Testis (tissue), 3 donors: ENCODE measurements around the gene SIGLECL1. TPM values are rescaled to one million over a fixed set of nuclear protein-coding genes. Genes with fewer than 3 reads are reported as not detected.

Experiments used
- DNase-seq: peaks from one replicate; pipeline ENCODE4 v3.0.0-alpha.2; 2019
- H3K27ac ChIP-seq, 2 donors: fragments of 200-600 bp; sonication (generic); one replicate each; pipeline ENCODE4 v1.5.1; 2019
- H3K27me3 ChIP-seq: fragments of 200-600 bp; sonication (generic); one replicate; pipeline ENCODE4 v1.5.1; 2019
- H3K36me3 ChIP-seq: fragments of 200-600 bp; sonication (generic); one replicate; pipeline ENCODE4 v1.5.1; 2017; ENCODE audit warnings: low read depth; ENCODE audit errors: missing control alignments
- H3K4me1 ChIP-seq: fragments of 200-600 bp; sonication (generic); one replicate; pipeline ENCODE4 v1.5.1; 2019
- H3K4me3 ChIP-seq, 2 donors: fragments of 200-600 bp; sonication (generic); one replicate each; pipeline ENCODE4 v1.5.1; 2017 to 2019
- H3K9me3 ChIP-seq: fragments of 200-600 bp; sonication (generic); one replicate; pipeline ENCODE4 v1.5.1; 2017
- POLR2A ChIP-seq: fragments of 450-650 bp; IDR thresholded peaks from one replicate; pipeline ENCODE4 v1.6.1; 2017; ENCODE audit warnings: antibody characterized with exemption, mild to moderate bottlenecking, moderate library complexity
- WGBS, 2 donors: methylation state at CpG; one replicate each; pipeline ENCODE4 v1.1.5; 2018; 5-methylcytosine and 5-hydroxymethylcytosine counted together
- intact Hi-C: fragments of 100-400 bp; cut with DNase I; formaldehyde crosslinking; loops from one replicate; pipeline ENCODE4 v1.15.1; 2023; ENCODE audit warnings: low total_unique reads
- microRNA-seq, 2 donors: library from miRNA; unstranded; fragments of <30 nt; microRNA quantifications; one replicate each; pipeline ENCODE4, GENCODE V29; 2016; ENCODE audit warnings: borderline number of aligned reads in 2 of 2, borderline replicate concordance in 1 of 2
- polyA plus RNA-seq: library from polyadenylated mRNA; stranded (reverse); fragments of 350-450 nt; fragmentation: Illumina TruSeq; extraction: RNeasy Lipid Tissue Mini Kit (QIAGEN cat#74804); gene quantifications from one replicate; pipeline ENCODE4 v1.2.3, GENCODE V29; 2014; ENCODE audit warnings: low read depth, low replicate concordance; ENCODE audit not compliant: insufficient read depth
- small RNA-seq, 2 donors: library from RNA; depleted of rRNA; stranded (forward); fragments of <200 nt; gene quantifications; one replicate each; pipeline ENCODE3, GENCODE V24; 2016
- total RNA-seq, 2 donors: library from RNA; depleted of rRNA; stranded (reverse); fragments of >200 nt; gene quantifications; one replicate each; pipeline ENCODE4 v1.2.3, GENCODE V29; 2016
- TF ChIP-seq, protein P1 (sequence below), 3 experiments: fragments of 450-650 bp in 2 of 3; fragments of 200-600 bp in 1 of 3; sonication (generic) in 1 of 3; IDR thresholded peaks; one replicate each; pipeline ENCODE4 v1.5.1; 2016 to 2019; ENCODE audit warnings: antibody characterized with exemption in 3 of 3, mild to moderate bottlenecking in 2 of 3, moderate library complexity in 1 of 3

Gene SIGLECL1
- total and polyA plus RNA-seq, 3 donors from 2014 or later, result 18.7 to 103 (median 23.8) TPM

- TF ChIP-seq, protein P1, sequence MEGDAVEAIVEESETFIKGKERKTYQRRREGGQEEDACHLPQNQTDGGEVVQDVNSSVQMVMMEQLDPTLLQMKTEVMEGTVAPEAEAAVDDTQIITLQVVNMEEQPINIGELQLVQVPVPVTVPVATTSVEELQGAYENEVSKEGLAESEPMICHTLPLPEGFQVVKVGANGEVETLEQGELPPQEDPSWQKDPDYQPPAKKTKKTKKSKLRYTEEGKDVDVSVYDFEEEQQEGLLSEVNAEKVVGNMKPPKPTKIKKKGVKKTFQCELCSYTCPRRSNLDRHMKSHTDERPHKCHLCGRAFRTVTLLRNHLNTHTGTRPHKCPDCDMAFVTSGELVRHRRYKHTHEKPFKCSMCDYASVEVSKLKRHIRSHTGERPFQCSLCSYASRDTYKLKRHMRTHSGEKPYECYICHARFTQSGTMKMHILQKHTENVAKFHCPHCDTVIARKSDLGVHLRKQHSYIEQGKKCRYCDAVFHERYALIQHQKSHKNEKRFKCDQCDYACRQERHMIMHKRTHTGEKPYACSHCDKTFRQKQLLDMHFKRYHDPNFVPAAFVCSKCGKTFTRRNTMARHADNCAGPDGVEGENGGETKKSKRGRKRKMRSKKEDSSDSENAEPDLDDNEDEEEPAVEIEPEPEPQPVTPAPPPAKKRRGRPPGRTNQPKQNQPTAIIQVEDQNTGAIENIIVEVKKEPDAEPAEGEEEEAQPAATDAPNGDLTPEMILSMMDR (IDR thresholded peaks at IDR 0.05), result no peak
- no peak for TF ChIP-seq POLR2A
- no peak overlapping the region for H3K27ac ChIP-seq
- WGBS, 2 donors, result 82% methylated on average over 8 of the region's 8 CpGs
- H3K27me3 ChIP-seq, result no peaks in the 10 kb centered on the region
- H3K9me3 ChIP-seq, result no peaks in the 10 kb centered on the region
- DNase-seq, result no peak
- intact Hi-C loops, result no loop called here
- H3K4me1 ChIP-seq, result peaks cover 5% of the 10 kb centered on the region
- no peak overlapping the region for H3K4me3 ChIP-seq
- no peaks in the 10 kb centered on the region for H3K36me3 ChIP-seq
Measured at GRCh38 chr19:51316688-51317087, 65.8 kb downstream of the SIGLECL1 start.

- Histone ChIP-seq H3K27ac (no peak overlapping the region), H3K9me3 (no peaks in the 10 kb centered on the region), H3K4me3 (no peak overlapping the region), H3K4me1 (peaks cover 5% of the 10 kb centered on the region), H3K27me3 (no peaks in the 10 kb centered on the region), H3K36me3 (no peaks in the 10 kb centered on the region)
- intact Hi-C loops, result no loop called here
- 80 to 86% methylated on average over 3 of the region's 3 CpGs for WGBS, 2 donors
- DNase-seq, result no peak
- no peak for TF ChIP-seq POLR2A
- TF ChIP-seq, protein P1 (IDR thresholded peaks at IDR 0.05), result no peak
Measured at GRCh38 chr19:51317376-51317775, 66.5 kb downstream of the SIGLECL1 start.

- intact Hi-C loops, result no loop called here
- no peak for DNase-seq
- peaks cover 5% of the 10 kb centered on the region for H3K4me1 ChIP-seq
- no peaks in the 10 kb centered on the region for H3K27me3 ChIP-seq
- TF ChIP-seq, protein P1 (IDR thresholded peaks at IDR 0.05), result no peak
- no peak for TF ChIP-seq POLR2A
- WGBS, 2 donors, result 84 to 86% methylated on average over 1 of the region's 1 CpG
- no peak overlapping the region for H3K27ac ChIP-seq
- no peaks in the 10 kb centered on the region for H3K9me3 ChIP-seq
- no peak overlapping the region for H3K4me3 ChIP-seq
- H3K36me3 ChIP-seq, result no peaks in the 10 kb centered on the region
Measured at GRCh38 chr19:51317968-51318367, 67.1 kb downstream of the SIGLECL1 start.

Small RNA genes lying within 50 kb of the gene (microRNA-seq; reads per million reads assigned to microRNA genes)
- 0 reads per million in 2 donors for gene MIR8074

Small RNA genes lying within 50 kb of the gene (small RNA-seq; reads per million reads assigned to genes)
- 0 reads per million in 2 donors for gene MIR8074

Other genes with a start within 250 kb of the SIGLECL1 start
- 1 to 10 TPM; 2.7 to 2.9 TPM for gene KLK8, start 249.5 kb upstream of the SIGLECL1 start, total RNA-seq
- 4.9 TPM for gene KLK8, start 249.5 kb upstream of the SIGLECL1 start, polyA plus RNA-seq
- 10 to 100 TPM in 1 of 2 donors, 1 to 10 TPM in 1; 9.2 to 15.7 TPM for gene KLK10, start 231.4 kb upstream of the SIGLECL1 start, total RNA-seq
- gene KLK10, start 231.4 kb upstream of the SIGLECL1 start, polyA plus RNA-seq, result 15.6 TPM
- 10 to 100 TPM; 16.8 to 46.3 TPM for gene KLK11, start 224.5 kb upstream of the SIGLECL1 start, total RNA-seq
- gene KLK11, start 224.5 kb upstream of the SIGLECL1 start, polyA plus RNA-seq, result 41.1 TPM
- gene KLK12, start 216.1 kb upstream of the SIGLECL1 start, total RNA-seq, result under 1 TPM in 1 of 2 donors, not detected in 1; 0.47 TPM
- gene KLK12, start 216.1 kb upstream of the SIGLECL1 start, polyA plus RNA-seq, result 1.3 TPM
- 1 to 10 TPM; 3.7 to 7.8 TPM for gene KLK13, start 186.0 kb upstream of the SIGLECL1 start, total RNA-seq
- gene KLK13, start 186.0 kb upstream of the SIGLECL1 start, polyA plus RNA-seq, result 13.0 TPM
- gene KLK14, start 168.2 kb upstream of the SIGLECL1 start, total RNA-seq, result under 1 TPM in 1 of 2 donors, not detected in 1; 0.63 TPM
- 1.4 TPM for gene KLK14, start 168.2 kb upstream of the SIGLECL1 start, polyA plus RNA-seq
- 10 to 100 TPM; 17.6 to 23.5 TPM for gene CTU1, start 142.7 kb upstream of the SIGLECL1 start, total RNA-seq
- 2.0 TPM for gene CTU1, start 142.7 kb upstream of the SIGLECL1 start, polyA plus RNA-seq
- 1 to 10 TPM; 2.6 to 5.1 TPM for gene SIGLEC9, start 126.2 kb upstream of the SIGLECL1 start, total RNA-seq
- 3.2 TPM for gene SIGLEC9, start 126.2 kb upstream of the SIGLECL1 start, polyA plus RNA-seq
- gene SIGLEC7, start 108.8 kb upstream of the SIGLECL1 start, total RNA-seq, result 1 to 10 TPM in 1 of 2 donors, under 1 TPM in 1; 0.79 to 1.2 TPM
- gene SIGLEC7, start 108.8 kb upstream of the SIGLECL1 start, polyA plus RNA-seq, result 2.0 TPM
- gene CD33, start 26.0 kb upstream of the SIGLECL1 start, total RNA-seq, result 1 to 10 TPM; 1.3 to 1.7 TPM
- gene CD33, start 26.0 kb upstream of the SIGLECL1 start, polyA plus RNA-seq, result 3.8 TPM
- 10 to 100 TPM; 13.3 to 16.0 TPM for gene IGLON5, start 60.6 kb downstream of the SIGLECL1 start, total RNA-seq
- 13.9 TPM for gene IGLON5, start 60.6 kb downstream of the SIGLECL1 start, polyA plus RNA-seq
- gene VSIG10L, start 91.1 kb downstream of the SIGLECL1 start, total RNA-seq, result 10 to 100 TPM; 10.5 to 12.0 TPM
- 5.8 TPM for gene VSIG10L, start 91.1 kb downstream of the SIGLECL1 start, polyA plus RNA-seq
- gene ETFB, start 115.3 kb downstream of the SIGLECL1 start, total RNA-seq, result 100 to 1,000 TPM; 110 to 146 TPM
- gene ETFB, start 115.3 kb downstream of the SIGLECL1 start, polyA plus RNA-seq, result 109 TPM
- 10 to 100 TPM; 10.0 to 26.4 TPM for gene CLDND2, start 117.9 kb downstream of the SIGLECL1 start, total RNA-seq
- 41.2 TPM for gene CLDND2, start 117.9 kb downstream of the SIGLECL1 start, polyA plus RNA-seq
- gene NKG7, start 121.6 kb downstream of the SIGLECL1 start, total RNA-seq, result under 1 TPM in 1 of 2 donors, not detected in 1; 0.63 TPM
- 8.7 TPM for gene NKG7, start 121.6 kb downstream of the SIGLECL1 start, polyA plus RNA-seq
- gene LIM2, start 136.9 kb downstream of the SIGLECL1 start, total RNA-seq, result under 1 TPM in 1 of 2 donors, not detected in 1; 0.31 TPM
- gene LIM2, start 136.9 kb downstream of the SIGLECL1 start, polyA plus RNA-seq, result 0.91 TPM
- 10 to 100 TPM; 23.1 to 31.2 TPM for gene C19orf84, start 139.5 kb downstream of the SIGLECL1 start, total RNA-seq
- 38.8 TPM for gene C19orf84, start 139.5 kb downstream of the SIGLECL1 start, polyA plus RNA-seq
- gene SIGLEC10, start 166.6 kb downstream of the SIGLECL1 start, total RNA-seq, result 1 to 10 TPM in 1 of 2 donors, under 1 TPM in 1; 0.87 to 2.2 TPM
- 2.3 TPM for gene SIGLEC10, start 166.6 kb downstream of the SIGLECL1 start, polyA plus RNA-seq
- gene SIGLEC8, start 207.4 kb downstream of the SIGLECL1 start, total RNA-seq, result 1 to 10 TPM in 1 of 2 donors, under 1 TPM in 1; 0.31 to 3.1 TPM
- gene SIGLEC8, start 207.4 kb downstream of the SIGLECL1 start, polyA plus RNA-seq, result 0.61 TPM
- gene CEACAM18, start 227.5 kb downstream of the SIGLECL1 start, total RNA-seq, result not detected
- gene CEACAM18, start 227.5 kb downstream of the SIGLECL1 start, polyA plus RNA-seq, result not detected